HPDE6-E6E7 (cell line): ENCODE data around the gene TBKBP1.

ENCODE experiments used
- DNase-seq: peaks from one replicate; pipeline ENCODE4 v3.0.0; 2011; ENCODE audit warnings: missing footprints; ENCODE audit errors: extremely low spot score

TBKBP1 gene

GRCh38 chr17:47693731-47694580 lies at the start of gene TBKBP1:
TSS of gene TBKBP1 (plus strand) at chr17:47694161. CDS start at chr17:47696113, 1,952 bp downstream.
- no peak for DNase-seq

GRCh38 chr17:47644324-47644723 lies 49.6 kb upstream of the TBKBP1 start:
- DNase-seq: no peak

GRCh38 chr17:47649153-47649971 lies 44.6 kb upstream of the TBKBP1 start, which contains the start of gene KPNB1:
TSS of gene KPNB1 (plus strand) at chr17:47649919. CDS start at chr17:47650245, 326 bp downstream.
- DNase-seq: peak; percentile 96

- peak; percentile 41 for DNase-seq
These were observed 43.9 kb upstream of the TBKBP1 start for GRCh38 chr17:47649972-47650524.

DNA sequence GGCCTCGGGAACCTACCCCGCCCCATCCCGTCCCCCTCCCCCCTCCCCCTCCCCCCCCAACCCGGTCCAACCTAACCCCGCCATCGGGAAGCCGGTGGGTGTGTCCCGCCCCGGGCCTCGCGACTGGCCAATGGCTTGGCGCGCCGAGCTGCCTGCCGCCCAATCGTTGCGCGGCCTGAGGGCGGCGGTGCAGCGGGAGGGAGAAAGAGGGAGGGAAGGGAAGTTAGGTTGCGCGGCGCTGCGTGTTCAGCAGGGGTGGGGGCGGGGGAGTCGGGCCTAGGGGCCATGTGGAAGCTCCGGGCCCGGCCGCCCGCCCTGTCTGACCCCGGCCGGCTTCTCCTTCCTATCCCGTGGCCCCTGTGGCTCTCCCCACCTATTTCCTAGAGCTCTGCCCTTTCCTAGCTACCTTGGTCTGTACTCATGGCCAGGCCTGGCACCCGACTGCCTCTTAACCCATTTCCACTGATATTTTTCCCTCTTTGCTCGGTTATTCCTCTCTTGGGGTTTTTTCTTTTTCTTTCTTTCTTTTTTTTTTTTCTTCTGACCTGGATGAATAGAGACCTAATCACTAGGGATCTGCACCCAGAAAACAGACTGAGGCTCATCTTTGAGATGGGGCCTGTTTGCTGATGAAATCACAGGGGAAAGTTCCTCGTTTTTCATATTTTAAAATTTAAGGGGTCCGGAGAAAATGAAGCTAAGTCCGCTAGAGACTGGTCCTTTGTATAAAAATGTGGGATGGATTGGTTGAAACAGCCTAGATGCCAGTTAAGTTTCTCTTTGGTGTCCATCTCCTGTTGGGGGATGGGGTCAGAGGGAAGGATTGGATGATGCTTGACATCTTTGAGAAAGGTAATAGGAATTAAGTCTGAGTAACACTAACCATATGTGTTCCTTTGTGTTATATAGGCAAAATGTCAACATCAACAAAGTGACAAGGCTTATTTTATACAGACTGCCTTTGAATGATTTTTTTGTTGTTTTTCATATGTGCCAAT lies 43.1 kb upstream of the TBKBP1 start:
- peak; percentile 94 for DNase-seq

DNA sequence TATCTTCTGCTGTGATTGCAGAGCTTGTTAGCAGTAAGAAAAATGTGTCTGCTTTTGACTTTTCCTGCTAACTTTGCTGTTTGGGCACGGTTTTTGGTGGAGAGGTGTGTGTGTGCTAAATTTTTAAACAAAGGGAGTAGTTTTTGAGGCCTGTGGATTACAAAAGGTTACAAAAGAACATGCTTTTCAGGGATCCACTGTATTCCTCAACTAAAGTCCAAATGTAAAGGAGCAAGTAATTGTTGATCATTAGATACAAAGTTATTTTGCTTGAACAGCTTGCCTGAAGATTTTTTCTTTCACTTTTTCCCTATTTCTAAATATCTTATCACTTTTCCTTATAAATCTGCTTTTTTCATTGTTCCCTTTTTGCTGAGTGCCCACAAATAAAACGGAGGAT lies 42.3 kb upstream of the TBKBP1 start:
- DNase-seq: no peak

GRCh38 chr17:47652570-47652969 lies 41.4 kb upstream of the TBKBP1 start:
- DNase-seq: no peak

DNA sequence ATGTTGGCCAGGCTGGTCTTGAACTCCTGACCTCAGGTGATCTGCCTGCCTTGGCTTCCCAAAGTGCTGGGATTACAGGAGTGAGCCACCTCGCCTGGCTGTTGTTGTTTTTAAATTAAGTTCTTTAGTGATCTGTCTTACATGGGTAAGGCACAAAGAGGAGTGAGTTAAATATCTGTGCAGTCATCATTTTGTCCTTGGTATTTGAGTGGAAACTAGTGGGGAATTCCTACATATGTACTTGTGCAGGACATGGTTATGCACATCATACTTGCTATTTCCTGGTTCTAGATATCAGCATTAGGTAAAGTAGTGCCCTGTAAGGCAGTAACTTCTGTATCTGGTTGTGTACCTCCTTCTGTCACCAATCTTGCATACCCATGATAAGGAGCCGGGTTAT lies 40.5 kb upstream of the TBKBP1 start:
- DNase-seq: no peak

DNA sequence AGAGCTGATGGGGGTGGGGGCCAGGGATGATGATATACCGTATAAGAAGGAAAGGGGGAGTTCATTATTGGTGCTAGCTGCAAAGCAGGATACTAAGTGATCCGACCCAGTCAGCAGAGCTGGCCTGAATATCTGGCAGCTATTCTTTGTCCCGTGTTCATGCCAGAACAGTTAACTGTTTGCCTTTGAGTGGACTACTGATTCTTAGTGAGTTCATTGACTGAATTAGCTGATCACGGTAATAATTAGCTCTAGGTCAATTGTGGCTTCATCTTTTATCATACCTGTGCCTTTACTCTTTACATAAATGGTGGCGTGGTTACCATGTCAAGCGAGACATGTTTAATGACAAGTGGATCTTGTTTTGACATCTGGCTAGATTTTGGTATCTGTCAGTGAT lies 39.0 kb upstream of the TBKBP1 start:
- DNase-seq: no peak

DNA sequence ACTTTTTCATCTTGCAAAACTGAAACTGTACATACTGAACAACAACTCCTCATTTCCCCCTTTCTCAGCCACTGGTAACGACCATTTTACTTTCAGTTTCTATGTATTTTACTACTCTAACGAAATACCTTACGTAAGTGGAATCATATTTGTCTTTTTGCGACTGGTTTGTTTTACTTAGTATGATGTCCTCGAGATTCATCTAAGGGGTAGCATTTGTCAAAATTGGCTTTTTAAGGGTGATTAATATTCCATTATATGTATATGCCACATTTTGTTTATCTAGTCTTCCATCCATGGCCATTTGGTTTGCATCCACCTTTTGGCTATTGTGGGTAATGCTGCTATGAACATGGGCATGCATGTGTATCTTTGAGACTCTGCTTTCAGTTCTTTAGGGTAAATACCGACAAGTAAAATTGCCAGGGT lies 33.9 kb upstream of the TBKBP1 start:
- DNase-seq: no peak

GRCh38 chr17:47663912-47664623 lies 29.9 kb upstream of the TBKBP1 start:
- DNase-seq: no peak

DNA sequence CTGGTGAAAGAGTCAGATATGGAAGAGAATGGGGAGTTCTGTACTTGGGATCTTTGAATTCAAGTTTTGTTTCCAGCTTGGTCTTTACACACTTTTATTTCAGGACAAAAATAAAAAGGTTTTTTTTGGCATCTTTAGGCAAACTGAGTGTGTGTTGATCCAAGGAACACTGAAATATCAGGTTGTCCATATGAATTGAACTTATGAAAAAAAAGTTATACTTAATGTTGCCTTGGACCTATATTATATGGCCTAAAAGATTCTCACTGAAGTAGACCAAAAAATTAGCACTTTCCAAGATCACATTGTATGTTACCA lies 29.4 kb upstream of the TBKBP1 start:
- no peak for DNase-seq

DNA sequence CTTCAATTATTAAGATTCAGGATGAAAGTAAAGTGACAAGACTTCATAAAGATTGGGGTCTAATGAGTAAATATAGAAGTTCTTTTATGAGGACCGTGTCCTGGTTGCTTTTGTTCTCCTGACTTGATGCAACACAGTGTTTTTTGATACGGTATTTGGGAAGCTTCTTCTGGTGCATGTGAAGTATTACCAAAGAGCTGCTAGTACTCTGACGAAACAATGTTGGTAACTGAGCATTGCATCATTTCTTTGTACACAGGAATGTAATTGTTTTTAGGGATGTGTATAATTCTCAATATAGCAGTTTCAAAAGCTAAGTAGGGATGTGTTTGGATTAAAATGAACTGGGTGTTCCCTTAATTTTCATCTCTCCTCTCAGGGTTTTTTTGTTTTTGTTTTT lies 28.3 kb upstream of the TBKBP1 start:
- no peak for DNase-seq

DNA sequence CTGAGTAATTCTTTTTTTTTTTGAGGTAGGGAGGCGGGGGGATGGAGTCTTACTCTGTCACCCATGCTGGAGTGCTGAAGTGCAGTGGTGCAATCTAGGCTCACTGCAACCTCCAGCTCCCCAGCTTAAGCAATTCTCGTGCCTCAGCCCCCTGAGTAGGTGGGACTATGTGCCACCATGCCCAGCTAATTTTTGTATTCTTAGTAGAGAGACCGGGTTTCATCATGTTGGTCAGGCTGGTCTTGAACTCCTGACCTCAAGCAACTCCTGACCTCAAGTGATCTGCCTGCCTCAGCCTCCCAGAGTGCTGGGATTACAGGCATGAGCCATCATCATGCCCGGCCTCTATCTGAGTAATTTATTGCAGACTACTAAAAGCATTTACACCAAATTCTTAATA lies 24.9 kb upstream of the TBKBP1 start:
- no peak for DNase-seq

- DNase-seq: no peak
These were observed 23.9 kb upstream of the TBKBP1 start for GRCh38 chr17:47670064-47670463.

DNA sequence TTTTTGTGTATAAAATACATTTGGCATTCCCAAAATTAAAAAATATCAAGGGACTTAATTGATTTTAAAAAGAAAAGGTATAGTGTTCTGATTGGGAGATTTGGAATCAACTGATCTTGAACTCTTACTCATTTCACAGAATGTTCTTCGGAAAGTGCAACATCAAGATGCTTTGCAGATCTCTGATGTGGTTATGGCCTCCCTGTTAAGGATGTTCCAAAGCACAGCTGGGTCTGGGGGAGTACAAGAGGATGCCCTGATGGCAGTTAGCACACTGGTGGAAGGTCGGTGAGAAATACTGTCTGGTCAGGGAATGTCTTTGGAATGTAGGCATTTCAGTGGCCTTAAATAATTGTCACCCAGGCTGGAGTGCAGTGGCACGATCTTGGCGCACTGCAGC lies 19.5 kb upstream of the TBKBP1 start:
- no peak for DNase-seq

- no peak for DNase-seq
These were observed 18.4 kb upstream of the TBKBP1 start for GRCh38 chr17:47675380-47676198.

DNA sequence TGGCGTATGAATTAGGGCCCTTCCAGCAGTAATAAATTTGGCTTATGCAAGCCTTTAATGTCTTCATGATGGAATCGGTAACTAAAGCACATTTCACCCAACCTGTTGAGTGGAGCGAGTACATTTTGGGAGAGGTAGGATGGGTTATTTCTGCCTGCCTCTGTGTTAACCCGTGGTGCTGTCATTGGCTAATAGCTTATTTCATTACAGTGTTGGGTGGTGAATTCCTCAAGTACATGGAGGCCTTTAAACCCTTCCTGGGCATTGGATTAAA lies 17.8 kb upstream of the TBKBP1 start:
- no peak for DNase-seq

- DNase-seq: no peak
These were observed 17.3 kb upstream of the TBKBP1 start for GRCh38 chr17:47676510-47677165.

GRCh38 chr17:47678196-47678595 lies 15.8 kb upstream of the TBKBP1 start:
- DNase-seq: no peak
